ENCODE data around the gene SDCBP2.
A peak's percentile ranks its signal among the peaks of the same experiment; 100 is the strongest.

Gene SDCBP2, protein sequence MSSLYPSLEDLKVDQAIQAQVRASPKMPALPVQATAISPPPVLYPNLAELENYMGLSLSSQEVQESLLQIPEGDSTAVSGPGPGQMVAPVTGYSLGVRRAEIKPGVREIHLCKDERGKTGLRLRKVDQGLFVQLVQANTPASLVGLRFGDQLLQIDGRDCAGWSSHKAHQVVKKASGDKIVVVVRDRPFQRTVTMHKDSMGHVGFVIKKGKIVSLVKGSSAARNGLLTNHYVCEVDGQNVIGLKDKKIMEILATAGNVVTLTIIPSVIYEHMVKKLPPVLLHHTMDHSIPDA

DNA sequence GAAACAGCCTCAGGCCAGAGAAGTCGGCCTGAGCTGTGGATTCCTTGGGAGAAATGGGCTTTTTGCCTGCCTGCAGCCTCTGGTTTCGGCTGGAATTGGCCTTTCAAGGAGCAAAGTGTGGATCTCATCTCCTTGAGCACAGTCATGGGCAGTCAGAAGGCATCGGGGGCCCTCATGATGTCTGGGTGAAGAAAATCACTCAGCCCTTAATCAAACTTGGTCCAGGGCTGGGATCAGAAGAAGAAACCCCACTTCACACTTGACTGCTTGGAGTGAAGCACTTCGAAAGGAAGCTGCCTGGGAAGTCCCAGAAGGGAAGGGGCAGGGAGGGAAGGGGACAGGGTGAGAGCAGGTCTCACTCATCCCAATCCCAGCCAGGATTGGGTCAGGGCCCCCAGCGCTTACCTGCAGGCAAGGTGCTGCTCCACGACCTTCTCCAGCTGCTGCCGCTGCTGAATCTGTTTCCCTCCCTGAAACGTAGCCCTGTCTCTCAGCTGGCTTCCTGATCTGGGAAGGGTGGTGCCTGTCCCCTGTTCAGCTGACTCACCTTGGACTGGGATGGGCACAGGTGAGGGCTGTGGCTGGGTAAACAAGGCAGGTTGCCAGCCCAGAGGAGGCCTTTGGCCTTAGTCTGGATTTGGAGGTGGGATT lies at the start of gene SDCBP2:
SDCBP2 (minus strand) TSS at position 460 of the 651 bp plus-strand sequence. CDS start 8,723 bp downstream, outside the sequence.
- no peak for DNase-seq (ENCODE audit: low read depth)

DNA sequence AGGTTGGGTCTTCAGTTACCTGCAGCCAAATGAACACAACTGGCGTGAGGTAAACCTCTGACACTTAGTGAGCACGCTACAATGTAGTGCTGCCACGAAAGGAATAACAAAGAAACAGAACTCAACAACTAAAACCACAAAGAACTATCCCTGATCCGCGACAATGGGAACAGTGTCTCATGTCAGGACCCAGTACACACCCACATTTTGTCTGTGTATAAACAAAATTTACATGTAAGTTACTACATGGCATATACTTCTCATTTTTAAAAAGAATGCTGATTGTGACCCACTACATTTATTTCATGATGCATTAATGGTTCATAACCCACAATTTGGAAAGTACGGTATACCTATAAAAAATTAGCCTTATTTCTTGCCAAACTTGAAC lies 49.8 kb upstream of the SDCBP2 start:
- no peak for DNase-seq (ENCODE audit: low read depth)

DNA sequence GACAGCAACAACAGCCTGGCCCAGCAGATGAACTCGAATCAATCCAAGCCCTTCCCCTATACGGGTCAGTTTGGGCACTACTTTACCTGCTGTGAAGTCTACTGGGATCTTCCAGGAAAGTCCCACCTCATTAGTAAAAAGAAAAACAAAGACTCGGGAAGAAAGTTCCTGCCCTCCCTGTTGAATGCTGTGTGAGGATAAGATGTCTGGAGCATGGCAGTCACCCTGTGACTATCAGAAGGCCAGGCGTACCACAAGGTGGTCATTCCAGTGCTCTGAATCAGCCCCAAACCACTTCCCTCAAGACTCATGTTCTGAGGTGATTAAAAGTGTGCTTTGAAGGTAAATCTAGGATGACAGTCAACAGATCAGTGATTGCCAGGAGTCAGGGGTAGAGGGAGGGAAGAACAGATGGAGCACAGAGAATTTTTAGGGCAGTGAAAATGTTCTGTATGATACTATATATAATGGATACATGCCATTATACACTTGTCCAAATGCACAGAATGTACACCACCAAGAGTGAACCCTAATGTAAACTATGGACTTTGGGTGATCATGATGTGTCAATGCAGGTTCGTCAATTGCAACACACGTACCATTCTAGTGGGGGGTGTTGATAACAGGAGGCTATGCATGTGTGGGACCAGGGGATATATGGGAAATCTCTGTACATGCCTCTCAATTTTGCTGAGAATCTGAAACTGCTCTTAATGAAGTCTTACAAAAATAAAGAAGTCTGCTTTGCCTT lies 49.2 kb upstream of the SDCBP2 start:
- DNase-seq (ENCODE audit: low read depth): no peak

DNA sequence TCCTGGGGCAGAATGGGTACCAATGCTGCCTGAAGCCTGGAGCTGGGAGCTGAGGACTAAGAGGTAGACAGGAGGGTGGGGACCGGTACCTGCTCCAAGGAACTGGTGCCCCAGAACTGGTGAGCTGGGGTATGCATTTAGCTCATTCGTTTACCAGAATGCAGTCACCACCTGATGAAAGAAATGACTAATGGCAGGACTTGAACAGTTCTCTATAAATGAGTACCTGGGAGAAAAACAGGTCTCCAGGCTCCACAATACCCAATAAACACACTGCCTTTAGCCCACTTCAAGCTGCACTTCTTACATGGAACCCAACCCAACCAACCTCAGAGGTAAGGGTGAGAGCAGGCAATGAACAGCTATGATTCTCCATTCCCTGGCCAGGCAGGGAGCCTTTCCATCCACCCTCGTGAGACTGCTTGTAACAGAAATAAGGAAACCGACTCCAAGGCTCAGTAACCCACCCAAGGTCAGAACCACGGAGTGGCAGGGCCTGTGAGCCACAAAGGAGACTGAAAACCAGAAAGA lies 48.5 kb upstream of the SDCBP2 start:
- DNase-seq (ENCODE audit: low read depth): no peak

DNA sequence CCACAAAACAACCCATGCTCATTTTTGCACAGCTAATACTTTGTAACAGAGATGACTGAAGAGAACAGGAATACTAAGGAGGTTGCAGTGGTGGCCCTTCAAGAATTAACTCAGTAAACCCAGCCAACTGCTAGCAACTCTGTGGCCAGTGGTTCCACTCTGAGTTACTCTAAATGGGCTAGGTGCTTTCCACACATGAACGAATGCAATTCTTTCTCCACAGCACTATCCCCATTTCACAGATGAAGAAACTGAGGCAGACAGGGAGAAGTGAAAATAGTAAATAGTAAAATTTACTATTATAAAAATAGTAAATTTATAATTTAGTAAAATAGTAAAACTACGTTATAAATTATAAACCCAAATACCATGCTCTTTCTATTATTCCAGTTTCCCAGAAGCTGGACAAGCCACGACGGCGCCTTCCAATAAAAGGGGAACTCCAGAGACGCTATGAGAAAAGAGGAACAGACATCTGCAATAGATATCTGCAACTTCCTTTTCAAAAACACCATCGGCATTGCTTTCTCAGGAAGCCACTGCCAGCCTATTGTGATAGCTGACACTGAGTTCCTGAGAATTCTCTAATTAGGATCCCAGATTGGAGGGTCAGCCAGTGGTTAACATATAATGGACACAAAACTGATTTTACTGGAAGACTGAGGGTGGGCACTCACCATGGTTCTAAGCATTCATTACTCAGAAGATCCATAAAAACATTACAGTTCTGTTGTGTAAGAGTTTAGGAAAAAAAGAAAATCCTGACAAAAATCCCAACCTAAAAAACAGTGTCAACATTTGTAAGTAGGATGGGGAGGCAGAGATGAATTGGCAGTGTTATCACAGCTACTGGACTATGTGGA lies 47.7 kb upstream of the SDCBP2 start:
- DNase-seq (ENCODE audit: low read depth): no peak

DNA sequence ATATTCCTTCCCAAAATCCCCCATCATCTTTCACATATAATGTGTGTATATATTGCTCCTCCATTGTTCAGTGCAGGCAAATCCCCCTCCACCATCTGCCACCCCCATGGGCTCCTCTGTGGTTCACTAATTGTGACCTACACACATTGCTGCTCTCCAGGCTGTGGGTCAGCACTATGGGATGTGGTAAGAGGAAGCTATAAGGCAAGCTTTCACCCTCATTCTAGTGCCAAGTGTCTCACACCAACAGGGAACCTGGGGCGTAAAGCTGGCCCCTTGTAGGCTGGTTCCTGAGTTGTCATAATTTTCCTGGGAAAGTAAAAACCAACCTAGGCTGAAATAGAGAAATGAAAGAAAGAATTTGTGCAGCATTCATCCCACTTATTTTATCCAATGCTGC lies 47.1 kb upstream of the SDCBP2 start:
- no peak for DNase-seq (ENCODE audit: low read depth)

DNA sequence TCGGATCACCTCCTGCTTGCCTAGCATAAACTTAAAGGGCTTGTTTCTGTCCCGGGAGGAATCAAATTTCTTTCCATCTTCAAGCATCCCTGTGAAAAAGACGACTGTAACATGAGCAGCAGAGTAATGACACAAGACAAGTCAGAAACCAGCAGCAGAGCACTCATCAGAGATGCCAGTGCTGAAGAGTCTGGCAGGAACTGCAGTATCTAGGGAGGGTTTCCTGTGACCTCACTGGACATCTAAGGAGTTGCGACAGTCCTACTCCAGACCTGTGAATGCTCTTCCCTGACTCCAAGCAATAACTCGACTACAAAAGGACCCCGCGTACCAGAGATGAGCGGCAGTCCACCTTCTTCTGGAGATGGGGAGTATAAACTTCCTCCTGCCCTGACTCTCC lies 46.6 kb upstream of the SDCBP2 start:
- DNase-seq (ENCODE audit: low read depth): peak; percentile 47

DNA sequence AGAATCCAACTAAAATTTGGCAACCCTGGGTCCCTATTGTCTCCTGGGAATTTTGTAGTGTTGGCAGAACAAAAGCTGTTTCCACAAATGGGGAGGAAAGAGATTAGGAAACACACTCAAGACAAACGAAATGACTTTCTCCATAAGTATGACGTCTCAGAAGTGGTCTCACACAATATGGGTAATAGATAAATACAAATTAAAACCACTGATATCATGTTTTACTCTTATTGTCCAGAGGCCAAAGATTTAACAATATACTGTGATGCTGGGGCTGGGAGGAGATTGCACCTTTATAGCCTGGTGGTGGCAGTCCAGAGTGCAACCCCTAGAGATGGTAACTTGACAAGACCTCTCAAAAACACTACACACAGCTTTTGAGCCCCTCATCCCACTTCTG lies 45.3 kb upstream of the SDCBP2 start:
- no peak for DNase-seq (ENCODE audit: low read depth)

DNA sequence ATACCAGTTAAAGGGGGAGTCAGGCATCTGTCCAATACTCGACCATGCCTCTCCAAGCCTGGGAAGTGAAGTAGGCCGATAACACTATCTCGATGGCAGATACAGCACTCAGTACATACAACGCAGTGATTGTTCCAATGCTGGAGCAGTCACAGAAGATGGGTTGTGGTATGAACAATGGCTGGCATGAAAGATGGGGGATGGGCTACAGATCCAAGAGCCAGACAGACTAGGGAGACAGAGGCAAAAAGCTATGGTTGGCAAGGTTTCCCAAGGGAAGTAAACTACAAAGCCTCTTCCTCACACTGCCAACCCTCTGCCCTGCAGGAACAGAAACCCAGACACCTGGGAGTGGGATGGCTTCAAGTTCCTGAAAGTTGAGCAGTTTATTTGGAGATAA lies 44.7 kb upstream of the SDCBP2 start:
- DNase-seq (ENCODE audit: low read depth): no peak

DNA sequence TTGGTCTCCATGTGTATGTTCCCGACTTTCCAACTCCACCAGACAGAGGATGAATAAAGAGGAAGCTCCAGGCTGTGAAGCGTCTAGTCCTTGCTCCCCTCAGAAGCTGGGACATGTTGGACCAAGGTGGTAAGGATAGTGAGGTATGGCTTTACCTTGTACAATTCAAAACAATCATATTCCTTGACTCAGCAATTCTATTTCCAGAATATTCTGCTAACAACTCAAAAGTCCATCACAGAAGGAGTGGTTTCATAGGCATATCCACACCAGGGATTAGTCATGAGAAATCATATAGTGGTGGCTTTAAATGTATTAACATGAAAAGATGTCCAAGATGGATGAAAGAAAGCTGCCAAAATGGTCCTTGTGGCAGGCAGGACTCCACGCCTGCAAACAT lies 44.1 kb upstream of the SDCBP2 start:
- DNase-seq (ENCODE audit: low read depth): no peak

DNA sequence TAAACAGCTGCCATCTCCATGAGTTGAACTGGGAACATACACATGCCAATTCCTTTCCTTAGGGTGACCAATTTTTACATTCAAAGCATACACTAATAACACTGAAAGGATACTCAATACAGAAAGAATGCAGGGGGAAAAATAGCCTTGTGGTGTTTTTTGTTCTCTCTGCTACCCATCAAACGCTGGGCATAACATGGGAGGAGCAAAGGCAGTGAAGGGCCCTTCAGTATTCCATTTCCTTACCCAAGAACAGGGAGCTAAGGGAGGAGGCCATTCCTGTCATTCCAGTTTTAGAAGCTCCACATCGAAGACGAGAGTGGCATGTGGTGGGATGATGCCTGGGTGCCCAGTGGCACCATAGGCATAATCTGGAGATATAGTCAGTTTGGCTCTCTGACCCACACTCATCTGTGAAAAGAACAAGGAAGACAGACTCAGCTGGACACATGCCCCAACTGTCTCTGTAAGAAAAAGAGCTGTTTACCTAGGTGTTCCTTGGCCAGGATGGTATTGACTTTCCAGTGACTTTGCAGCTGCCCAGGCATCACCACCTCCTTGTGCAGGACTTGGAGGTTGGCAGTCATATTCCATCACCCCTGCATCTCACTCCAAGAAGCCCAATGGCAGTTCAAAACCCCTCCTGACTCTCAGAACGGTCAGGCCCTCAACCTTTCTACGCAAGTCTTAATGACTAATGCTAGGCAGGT lies 43.0 kb upstream of the SDCBP2 start:
- DNase-seq (ENCODE audit: low read depth): no peak

DNA sequence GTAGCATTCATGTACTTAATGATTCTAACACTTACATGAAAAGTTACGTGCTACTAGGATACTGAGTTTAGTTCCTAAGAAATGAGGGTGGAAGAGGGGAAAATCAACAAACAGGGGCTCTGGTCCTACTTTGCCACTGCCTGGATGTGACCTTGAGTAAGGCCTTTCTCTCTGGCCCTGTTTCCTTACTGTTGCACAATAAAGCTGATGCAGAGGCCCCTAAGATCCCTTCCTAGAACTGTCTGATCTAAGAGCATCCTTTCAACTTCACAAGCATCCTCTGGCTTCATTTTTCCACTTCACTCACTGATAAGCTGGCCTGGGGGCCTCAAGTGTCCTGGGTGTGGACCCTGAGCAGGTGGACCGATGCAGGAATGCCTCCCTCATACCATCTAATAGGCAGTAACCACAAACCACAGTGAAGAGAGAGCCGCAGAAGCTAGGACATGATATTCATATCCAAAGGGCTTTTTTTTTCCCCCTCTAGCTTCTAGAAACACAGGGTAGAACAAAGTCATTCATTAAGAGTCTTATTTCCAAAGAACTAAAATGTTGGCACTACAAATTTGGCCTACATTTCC lies 42.4 kb upstream of the SDCBP2 start:
- DNase-seq (ENCODE audit: low read depth): no peak

DNA sequence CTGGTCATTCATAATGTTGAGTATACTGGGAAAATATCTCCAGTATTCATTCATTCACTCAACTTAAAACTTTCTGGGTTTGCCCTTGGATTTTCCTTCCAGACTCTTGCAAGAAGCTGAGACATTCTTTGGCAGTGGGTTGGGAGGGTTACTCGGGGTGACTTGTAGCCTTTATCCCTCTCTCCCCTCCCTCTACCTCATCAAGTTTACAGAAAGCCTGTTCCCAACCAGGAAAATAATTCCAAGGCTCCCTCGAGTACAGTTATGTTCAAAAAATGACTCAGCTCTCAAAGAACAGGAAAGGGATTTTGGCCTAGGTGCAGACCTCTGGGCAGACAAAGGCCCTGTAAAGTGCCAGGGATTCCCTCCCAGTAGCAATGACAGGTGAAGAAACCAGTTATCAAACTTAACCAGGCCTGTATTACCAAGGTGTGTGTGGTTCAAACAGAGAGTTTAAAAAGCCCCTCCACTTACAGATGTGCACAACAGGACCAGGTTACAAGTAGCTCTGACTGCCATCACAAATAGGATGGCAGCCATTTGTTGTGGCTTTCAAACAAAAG lies 41.7 kb upstream of the SDCBP2 start:
- DNase-seq (ENCODE audit: low read depth): peak; percentile 51

DNA sequence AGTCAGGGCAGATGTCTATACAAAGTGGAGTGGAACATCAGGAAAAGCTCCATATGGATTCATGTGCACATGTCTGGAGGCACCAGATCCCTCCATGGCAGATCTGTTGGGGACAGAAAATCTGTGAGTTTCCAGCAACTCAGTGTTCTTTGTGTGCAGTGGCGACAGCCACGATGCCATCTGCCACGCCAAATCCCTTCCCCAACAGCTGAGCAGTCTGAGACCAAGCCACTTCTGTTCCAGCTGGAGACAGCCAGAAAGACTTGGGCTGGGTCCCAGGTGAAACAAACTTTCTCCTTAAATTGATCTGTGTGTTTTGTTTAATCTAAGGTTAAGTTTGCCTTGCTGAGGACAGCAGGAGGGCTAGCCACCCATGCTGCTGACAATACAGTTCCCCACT lies 41.0 kb upstream of the SDCBP2 start:
- DNase-seq (ENCODE audit: low read depth): no peak

DNA sequence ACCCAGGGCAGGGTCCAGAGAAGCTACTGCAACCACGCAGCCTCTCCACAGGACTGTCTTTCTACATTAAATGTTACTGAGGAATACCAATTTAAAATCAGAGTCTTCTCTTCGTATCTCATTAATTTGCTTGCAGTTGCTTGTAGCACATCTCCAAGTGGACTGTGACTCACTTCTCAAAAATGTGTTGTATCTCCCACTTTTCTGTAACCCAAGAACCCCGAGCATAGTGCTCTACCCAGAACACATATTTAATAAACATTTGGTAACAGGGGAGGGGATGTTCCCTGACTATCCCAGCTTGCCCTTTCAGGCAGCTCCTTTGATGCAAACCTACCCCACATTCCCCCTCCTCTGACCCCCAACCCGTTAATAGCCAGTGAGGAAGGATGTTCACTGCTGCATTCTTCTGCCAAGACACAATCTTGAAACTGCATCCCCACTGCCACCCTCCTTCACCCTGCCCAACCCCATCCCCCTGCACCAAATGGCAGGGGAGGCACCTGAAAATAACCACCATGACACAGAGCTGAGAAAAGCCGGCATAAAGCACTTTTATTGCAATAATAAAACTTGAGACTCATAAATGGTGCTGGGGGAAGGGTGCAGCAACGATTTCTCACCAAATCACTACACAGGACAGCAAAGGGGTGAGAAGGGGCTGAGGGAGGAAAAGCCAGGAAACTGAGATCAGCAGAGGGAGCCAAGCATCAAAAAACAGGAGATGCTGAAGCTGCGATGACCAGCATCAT lies 39.7 kb upstream of the SDCBP2 start:
- no peak for DNase-seq (ENCODE audit: low read depth)

DNA sequence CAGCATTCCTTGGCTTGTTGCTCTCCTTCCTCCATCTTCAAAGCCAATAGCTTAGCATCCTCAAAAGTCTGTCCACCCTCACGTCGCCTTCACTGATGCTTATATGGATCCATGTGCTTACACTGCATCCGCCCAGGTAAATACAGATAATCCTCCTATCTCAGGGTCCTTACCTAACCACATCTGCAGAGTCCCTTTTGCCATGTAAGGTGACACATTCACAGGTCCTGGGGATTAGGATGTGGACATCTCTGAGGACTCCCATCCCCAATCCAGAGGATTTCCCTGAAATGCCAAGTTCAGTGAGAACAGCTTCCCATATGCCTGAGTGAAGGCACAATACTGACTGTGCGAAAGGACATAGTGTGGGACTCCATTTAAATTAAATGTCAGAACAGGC lies 38.5 kb upstream of the SDCBP2 start:
- DNase-seq (ENCODE audit: low read depth): no peak

DNA sequence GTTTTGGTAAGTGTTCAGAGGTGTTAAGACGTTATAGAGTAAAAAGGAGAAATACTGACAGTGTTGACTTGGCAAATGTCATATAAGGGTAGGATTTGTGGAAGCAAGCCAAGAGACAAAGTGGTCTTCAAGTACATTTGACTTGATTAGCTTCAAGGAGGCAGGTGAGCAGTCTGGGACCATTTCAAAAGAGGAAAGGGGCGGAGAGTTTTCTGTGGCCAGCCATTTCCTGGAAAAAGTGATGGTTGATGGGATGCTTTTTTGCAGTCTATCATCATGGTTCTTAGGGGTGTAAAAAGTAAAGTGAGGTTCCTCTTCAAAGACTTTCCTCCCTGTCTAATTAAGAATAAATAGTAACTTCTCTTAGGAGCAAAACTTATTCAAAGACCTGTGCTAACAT lies 35.2 kb upstream of the SDCBP2 start:
- no peak for DNase-seq (ENCODE audit: low read depth)

DNA sequence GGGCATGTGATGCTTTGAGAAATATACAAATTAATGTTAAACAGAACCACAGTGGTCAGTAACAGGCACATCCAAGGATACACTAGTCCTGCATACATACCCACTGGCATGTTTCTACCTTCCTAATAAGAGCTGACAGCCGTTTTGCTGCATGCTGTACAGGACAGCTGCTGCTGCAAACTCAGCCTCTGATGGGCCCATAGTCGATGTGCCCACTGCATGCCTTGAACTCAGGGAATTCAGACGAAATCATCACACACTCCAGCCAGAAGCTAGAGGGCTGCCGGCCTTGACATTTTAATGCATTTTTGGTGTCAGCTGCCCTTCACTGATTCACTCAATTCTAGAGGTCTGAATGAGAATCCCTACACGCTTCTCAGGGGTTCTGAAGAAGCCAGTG lies 34.6 kb upstream of the SDCBP2 start:
- no peak for DNase-seq (ENCODE audit: low read depth)

DNA sequence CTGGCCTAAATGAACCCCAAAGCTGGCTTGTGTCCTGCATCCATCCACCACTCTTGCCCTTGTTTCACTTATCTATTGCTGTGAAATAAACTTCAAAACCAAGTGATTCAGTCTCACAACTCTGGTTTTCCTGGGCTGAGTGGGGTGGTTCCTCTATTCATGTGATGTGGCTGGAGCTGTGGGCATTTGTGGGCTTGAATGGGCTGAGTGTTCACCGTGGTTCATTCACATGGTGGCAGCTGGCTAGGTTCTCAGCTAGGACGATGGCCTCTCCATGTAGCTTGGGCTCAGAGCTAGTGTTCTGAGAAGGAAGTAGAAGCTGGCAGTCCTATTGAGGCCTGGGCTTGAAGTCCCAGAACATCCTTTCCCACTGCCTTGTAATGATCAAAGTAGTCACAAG lies 33.5 kb upstream of the SDCBP2 start:
- DNase-seq (ENCODE audit: low read depth): no peak

Data from GM04503 (cell line).